Caco-2 (cell line): ENCODE results near the gene SPATA16. TPM values are rescaled to one million over a fixed set of nuclear protein-coding genes. Genes with fewer than 3 reads are reported as not detected.

Experiments used
- BruUV-seq: library from RNA; stranded (reverse); fragments of 400-500 nt; replicated peaks from 2 replicates; lab custom pipeline; 2021; lab: Mats Ljungman, UMichigan
- CTCF ChIA-PET: fragments of 300-600 bp; sonication (Branson Sonifier 250); formaldehyde crosslinking; loops from one replicate; lab custom pipeline; 2022; ENCODE audit warnings: antibody characterized with exemption; lab: Charles Lee
- POLR2A ChIA-PET: fragments of 300-600 bp; sonication (Branson Sonifier 250); formaldehyde crosslinking; loops from one replicate; lab custom pipeline; 2022; ENCODE audit warnings: antibody characterized with exemption; lab: Charles Lee
- DNase-seq, 2 experiments: peaks; one replicate each; pipeline versions ENCODE4 v3.0.0 to v3.0.0-alpha.2; 2020 to 2022
- H3K27me3 ChIP-seq: replicated peaks from 2 replicates; pipeline ENCODE4 v1.6.0; 2011; ENCODE audit warnings: low read length; ENCODE audit not compliant: control insufficient read depth, insufficient read depth
- H3K36me3 ChIP-seq: 2 replicates; pipeline ENCODE4 v1.5.1; 2011; ENCODE audit warnings: low read length; ENCODE audit not compliant: control insufficient read depth, insufficient read depth
- H3K4me1 ChIP-seq: fragments of 250-450 bp; sonication (Bioruptor Pico); 2 replicates; pipeline ENCODE4 v1.5.1; 2020; ENCODE audit warnings: mild to moderate bottlenecking
- H3K4me3 ChIP-seq: 2 replicates; pipeline ENCODE4 v1.5.1; 2011; ENCODE audit warnings: low read depth, mild to moderate bottlenecking, control low read depth, low read length
- H3K9me3 ChIP-seq: fragments of 250-450 bp; sonication (Bioruptor Pico); 2 replicates; pipeline ENCODE4 v1.5.1; 2020; ENCODE audit warnings: mild to moderate bottlenecking, moderate library complexity
- H3K27ac Mint-ChIP-seq: one replicate; pipeline ENCODE4 v1.8.0; 2022; ENCODE audit warnings: mixed read lengths; ENCODE audit not compliant: unreplicated experiment
- H3K27me3 Mint-ChIP-seq: one replicate; pipeline ENCODE4 v1.8.0; 2022; ENCODE audit warnings: mixed read lengths; ENCODE audit not compliant: insufficient read depth, unreplicated experiment
- H3K36me3 Mint-ChIP-seq: one replicate; pipeline ENCODE4 v1.8.0; 2022; ENCODE audit warnings: mild to moderate bottlenecking, mixed read lengths; ENCODE audit not compliant: insufficient read depth, unreplicated experiment
- H3K4me1 Mint-ChIP-seq: one replicate; pipeline ENCODE4 v1.8.0; 2022; ENCODE audit warnings: low read depth, mixed read lengths; ENCODE audit not compliant: unreplicated experiment
- H3K4me3 Mint-ChIP-seq: one replicate; pipeline ENCODE4 v1.8.0; 2022; ENCODE audit warnings: mild to moderate bottlenecking, moderate library complexity, mixed read lengths; ENCODE audit not compliant: unreplicated experiment
- H3K9me3 Mint-ChIP-seq: one replicate; pipeline ENCODE4 v1.8.0; 2022; ENCODE audit warnings: mixed read lengths; ENCODE audit not compliant: unreplicated experiment
- intact Hi-C: fragments of 100-400 bp; cut with micrococcal nuclease; formaldehyde crosslinking; loops from one replicate; pipeline ENCODE4 v1.10.0; 2022; ENCODE audit not compliant: unreplicated experiment
- total RNA-seq: library from RNA; stranded (reverse); gene quantifications from 2 replicates; pipeline ENCODE4 v1.2.3, GENCODE V29; 2022
- TF ChIP-seq, protein P1 (sequence below), 2 experiments: fragments of 200-600 bp in 1 of 2; IDR thresholded peaks; 1 replicate in 1 of 2; 2 replicates in 1 of 2; pipeline versions ENCODE4 v1.5.1 to v1.8.0; 2011 to 2022; ENCODE audit warnings: antibody characterized with exemption in 1 of 2, control low read depth in 1 of 2, inconsistent platforms in 1 of 2, low read depth in 1 of 2, low read length in 1 of 2, mild to moderate bottlenecking in 1 of 2, moderate library complexity in 1 of 2; ENCODE audit not compliant: insufficient read depth in 1 of 2, severe bottlenecking in 1 of 2, unreplicated experiment in 1 of 2

Gene SPATA16
- total RNA-seq, 1 experiment from 2014 or later: not detected

DNA sequence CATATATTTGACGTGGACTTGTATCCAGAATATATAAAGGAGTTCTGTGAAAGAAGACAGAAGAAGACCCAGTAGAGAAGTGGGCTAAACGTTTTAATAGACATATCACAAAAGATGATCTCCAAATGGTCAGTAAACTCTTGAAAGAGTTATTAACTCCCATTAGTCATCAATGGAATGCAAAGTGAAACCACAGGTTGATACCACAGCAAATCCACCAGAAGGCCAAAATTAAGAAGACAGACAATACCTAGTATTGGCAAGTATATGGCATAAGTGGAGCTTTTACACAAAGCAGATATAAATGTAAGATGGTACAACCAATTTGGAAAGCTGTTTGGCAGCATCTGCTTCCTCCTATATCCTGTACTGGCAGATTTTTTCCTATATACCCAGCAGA lies 6.0 kb downstream of the SPATA16 start:
- no TSS peak for BruUV-seq
- Histone ChIP-seq H3K27me3 (no peaks in the 10 kb centered on the region), H3K4me3 (no peak overlapping the region), H3K36me3 (no peaks in the 10 kb centered on the region), H3K4me1 (no peaks in the 10 kb centered on the region), H3K9me3 (no peaks in the 10 kb centered on the region)
- H3K36me3 Mint-ChIP-seq: no peaks in the 10 kb centered on the region
- peaks cover 7% of the 10 kb centered on the region for H3K27me3 Mint-ChIP-seq
- H3K9me3 Mint-ChIP-seq: no peaks in the 10 kb centered on the region
- no peaks in the 10 kb centered on the region for H3K4me1 Mint-ChIP-seq
- no peak for DNase-seq
- H3K4me3 Mint-ChIP-seq: no peak overlapping the region
- CTCF ChIA-PET: no interaction called here
- intact Hi-C loops: no loop called here
- TF ChIP-seq, protein P1, sequence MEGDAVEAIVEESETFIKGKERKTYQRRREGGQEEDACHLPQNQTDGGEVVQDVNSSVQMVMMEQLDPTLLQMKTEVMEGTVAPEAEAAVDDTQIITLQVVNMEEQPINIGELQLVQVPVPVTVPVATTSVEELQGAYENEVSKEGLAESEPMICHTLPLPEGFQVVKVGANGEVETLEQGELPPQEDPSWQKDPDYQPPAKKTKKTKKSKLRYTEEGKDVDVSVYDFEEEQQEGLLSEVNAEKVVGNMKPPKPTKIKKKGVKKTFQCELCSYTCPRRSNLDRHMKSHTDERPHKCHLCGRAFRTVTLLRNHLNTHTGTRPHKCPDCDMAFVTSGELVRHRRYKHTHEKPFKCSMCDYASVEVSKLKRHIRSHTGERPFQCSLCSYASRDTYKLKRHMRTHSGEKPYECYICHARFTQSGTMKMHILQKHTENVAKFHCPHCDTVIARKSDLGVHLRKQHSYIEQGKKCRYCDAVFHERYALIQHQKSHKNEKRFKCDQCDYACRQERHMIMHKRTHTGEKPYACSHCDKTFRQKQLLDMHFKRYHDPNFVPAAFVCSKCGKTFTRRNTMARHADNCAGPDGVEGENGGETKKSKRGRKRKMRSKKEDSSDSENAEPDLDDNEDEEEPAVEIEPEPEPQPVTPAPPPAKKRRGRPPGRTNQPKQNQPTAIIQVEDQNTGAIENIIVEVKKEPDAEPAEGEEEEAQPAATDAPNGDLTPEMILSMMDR (IDR thresholded peaks at IDR 0.05; ENCODE audit: insufficient read depth in 1 of 2, low read depth in 1 of 2, low read length in 1 of 2, severe bottlenecking in 1 of 2, unreplicated experiment in 1 of 2): no peak
- no peak overlapping the region for H3K27ac Mint-ChIP-seq
- POLR2A ChIA-PET: no interaction called here

DNA sequence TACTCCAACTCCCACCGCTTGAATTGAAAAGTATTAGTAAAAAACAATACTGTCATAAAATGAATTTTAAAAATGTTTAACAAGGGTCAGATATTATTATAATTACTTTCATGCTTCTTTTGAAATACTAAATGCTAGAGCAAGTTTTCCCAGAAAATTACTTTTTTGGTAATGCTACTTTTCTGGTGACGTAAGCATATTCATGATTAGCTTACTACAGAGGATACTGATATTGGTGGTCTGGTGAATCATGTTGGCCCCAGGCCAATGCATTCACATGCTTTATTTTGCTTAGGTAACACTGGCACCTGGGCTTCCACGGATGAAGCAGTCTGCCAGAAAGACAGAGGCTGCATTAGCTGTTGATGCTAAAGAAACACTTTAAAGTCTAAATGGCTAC lies 12.4 kb downstream of the SPATA16 start:
- no peaks in the 10 kb centered on the region for H3K4me1 ChIP-seq

DNA sequence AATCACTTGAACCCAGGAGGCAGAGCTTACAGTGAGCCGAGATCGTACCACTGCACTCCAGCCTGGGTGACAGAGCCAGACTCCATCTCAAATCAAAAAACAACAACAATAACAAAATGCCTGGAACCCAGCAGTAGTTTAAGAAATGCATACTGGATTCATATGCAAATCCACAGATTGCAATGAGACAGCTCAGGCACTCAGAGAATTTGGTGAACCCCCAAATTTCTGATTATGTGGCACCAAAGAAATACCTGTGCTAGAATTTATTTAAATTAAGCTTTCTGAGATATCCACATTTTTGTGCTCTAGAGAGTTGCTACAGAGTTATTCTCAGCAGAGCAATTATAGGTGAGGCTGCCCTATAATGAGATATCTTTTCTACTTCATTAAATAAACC lies 29.7 kb downstream of the SPATA16 start:
- H3K4me3 Mint-ChIP-seq: no peak overlapping the region
- Histone ChIP-seq H3K9me3 (no peaks in the 10 kb centered on the region), H3K4me1 (no peaks in the 10 kb centered on the region), H3K27me3 (no peaks in the 10 kb centered on the region), H3K36me3 (no peaks in the 10 kb centered on the region), H3K4me3 (no peak overlapping the region)
- no peaks in the 10 kb centered on the region for H3K4me1 Mint-ChIP-seq
- no peak for DNase-seq
- H3K27me3 Mint-ChIP-seq: peaks cover 2% of the 10 kb centered on the region
- POLR2A ChIA-PET: no interaction called here
- TF ChIP-seq, protein P1 (IDR thresholded peaks at IDR 0.05; ENCODE audit: insufficient read depth in 1 of 2, low read depth in 1 of 2, low read length in 1 of 2, severe bottlenecking in 1 of 2, unreplicated experiment in 1 of 2): no peak
- CTCF ChIA-PET: no interaction called here
- intact Hi-C loops: no loop called here
- H3K27ac Mint-ChIP-seq: no peak overlapping the region
- no peaks in the 10 kb centered on the region for H3K9me3 Mint-ChIP-seq
- H3K36me3 Mint-ChIP-seq: no peaks in the 10 kb centered on the region
- no TSS peak for BruUV-seq

More for the DNA sequence above, 12.4 kb downstream of the SPATA16 start:
- Mint-ChIP-seq H3K27ac (no peak overlapping the region), H3K4me3 (no peak overlapping the region), H3K36me3 (no peaks in the 10 kb centered on the region), H3K4me1 (no peaks in the 10 kb centered on the region), H3K9me3 (no peaks in the 10 kb centered on the region), H3K27me3 (peaks cover 12% of the 10 kb centered on the region)
- BruUV-seq: no TSS peak
- no peaks in the 10 kb centered on the region for H3K9me3 ChIP-seq
- H3K36me3 ChIP-seq: no peaks in the 10 kb centered on the region
- TF ChIP-seq, protein P1 (IDR thresholded peaks at IDR 0.05; ENCODE audit: insufficient read depth in 1 of 2, low read depth in 1 of 2, low read length in 1 of 2, severe bottlenecking in 1 of 2, unreplicated experiment in 1 of 2): no peak
- H3K27me3 ChIP-seq: no peaks in the 10 kb centered on the region; the same call in 1 of the 2 replicates
- H3K4me3 ChIP-seq: no peak overlapping the region
- intact Hi-C loops: no loop called here
- ChIA-PET POLR2A (no interaction called here), CTCF (no interaction called here)
- DNase-seq: no peak
